WI38 (cell line): ENCODE data around the gene RNF220.

Source experiments
- H3K4me3 ChIP-seq: 2 replicates; pipeline ENCODE4 v1.5.1; 2011; ENCODE audit warnings: low read depth, mild to moderate bottlenecking, control low read depth, low read length
- TF ChIP-seq, protein P1 (sequence below): IDR thresholded peaks from 2 replicates; pipeline ENCODE4 v1.5.1; 2012; ENCODE audit warnings: low read depth, mild to moderate bottlenecking, control low read depth, low read length

Gene RNF220

DNA sequence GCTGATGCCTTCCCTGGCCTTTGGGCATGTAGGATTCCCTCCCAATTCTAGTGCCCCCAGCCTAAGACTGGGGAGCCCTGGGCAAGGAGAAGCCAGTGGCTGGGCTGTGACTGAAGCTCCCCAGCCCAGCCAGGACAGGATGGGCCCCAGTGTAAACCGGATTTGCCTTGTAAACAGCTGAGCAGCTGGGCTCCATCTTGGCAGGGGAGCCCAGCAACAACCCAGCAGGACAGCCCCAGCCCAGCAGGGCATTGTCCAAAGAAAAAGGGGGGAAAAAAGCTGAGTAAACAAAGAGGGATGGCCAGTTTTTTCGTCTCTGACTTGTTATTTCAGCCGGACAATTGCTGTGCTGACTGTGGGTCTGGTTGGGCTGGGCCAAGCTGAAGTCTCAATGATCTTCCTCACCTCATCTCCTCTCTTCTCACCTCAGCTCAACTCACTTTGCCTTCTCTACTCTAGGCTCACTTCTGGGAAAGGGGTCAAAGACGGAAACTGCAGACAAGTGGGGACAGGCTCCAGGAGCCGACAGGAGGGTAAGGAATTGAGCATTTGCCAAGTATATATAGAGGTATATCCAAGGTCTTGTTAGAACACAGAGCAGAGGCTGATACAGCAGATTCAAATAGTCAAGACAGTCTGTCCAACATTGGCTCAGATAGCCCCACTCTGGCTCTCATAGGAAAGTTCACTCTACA is 171.5 kb downstream of the RNF220 start:
- H3K4me3 ChIP-seq = no peak overlapping the region
- TF ChIP-seq, protein P1, sequence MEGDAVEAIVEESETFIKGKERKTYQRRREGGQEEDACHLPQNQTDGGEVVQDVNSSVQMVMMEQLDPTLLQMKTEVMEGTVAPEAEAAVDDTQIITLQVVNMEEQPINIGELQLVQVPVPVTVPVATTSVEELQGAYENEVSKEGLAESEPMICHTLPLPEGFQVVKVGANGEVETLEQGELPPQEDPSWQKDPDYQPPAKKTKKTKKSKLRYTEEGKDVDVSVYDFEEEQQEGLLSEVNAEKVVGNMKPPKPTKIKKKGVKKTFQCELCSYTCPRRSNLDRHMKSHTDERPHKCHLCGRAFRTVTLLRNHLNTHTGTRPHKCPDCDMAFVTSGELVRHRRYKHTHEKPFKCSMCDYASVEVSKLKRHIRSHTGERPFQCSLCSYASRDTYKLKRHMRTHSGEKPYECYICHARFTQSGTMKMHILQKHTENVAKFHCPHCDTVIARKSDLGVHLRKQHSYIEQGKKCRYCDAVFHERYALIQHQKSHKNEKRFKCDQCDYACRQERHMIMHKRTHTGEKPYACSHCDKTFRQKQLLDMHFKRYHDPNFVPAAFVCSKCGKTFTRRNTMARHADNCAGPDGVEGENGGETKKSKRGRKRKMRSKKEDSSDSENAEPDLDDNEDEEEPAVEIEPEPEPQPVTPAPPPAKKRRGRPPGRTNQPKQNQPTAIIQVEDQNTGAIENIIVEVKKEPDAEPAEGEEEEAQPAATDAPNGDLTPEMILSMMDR = no peak

DNA sequence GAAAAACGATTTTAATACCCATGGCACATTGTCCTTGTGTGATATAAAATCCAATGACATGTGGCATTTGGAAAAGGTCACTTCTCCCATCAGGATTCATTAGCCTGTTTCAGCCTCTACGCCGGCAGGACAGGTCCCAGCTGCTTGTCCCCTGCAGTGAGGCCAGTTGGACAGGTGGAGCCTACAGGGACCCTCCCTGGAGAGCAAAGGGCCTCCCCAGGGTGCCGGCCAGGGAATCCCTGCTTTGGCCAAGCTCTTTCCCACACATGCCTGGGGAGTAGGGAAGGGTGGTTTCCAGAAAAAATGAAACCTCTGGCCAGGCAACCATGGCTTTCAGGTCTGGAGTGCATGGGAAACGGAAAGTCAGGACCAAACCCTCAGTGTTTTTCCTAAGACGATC is 176.2 kb downstream of the RNF220 start:
- TF ChIP-seq, protein P1 = no peak
- no peak overlapping the region for H3K4me3 ChIP-seq

DNA sequence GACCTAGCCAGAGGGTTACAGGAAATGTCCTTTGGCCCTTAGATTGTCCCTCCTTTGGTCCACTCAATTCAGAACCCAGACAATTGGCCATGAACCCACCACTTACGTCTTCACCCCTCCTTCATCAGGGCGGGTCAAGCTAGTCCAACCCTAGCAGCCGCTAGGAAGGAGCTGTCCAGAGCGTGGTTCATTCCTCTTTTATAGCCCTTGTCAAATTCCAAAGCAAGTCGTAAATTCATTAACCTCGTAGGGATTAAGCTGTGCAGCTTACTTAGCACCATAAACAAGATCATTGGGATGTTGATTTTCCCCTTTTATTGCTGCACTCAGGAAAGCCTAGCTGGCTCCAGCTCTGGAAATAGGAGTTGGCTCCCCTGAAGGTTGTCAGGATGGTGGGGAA is 179.1 kb downstream of the RNF220 start:
- TF ChIP-seq, protein P1 = no peak
- H3K4me3 ChIP-seq = no peak overlapping the region

DNA sequence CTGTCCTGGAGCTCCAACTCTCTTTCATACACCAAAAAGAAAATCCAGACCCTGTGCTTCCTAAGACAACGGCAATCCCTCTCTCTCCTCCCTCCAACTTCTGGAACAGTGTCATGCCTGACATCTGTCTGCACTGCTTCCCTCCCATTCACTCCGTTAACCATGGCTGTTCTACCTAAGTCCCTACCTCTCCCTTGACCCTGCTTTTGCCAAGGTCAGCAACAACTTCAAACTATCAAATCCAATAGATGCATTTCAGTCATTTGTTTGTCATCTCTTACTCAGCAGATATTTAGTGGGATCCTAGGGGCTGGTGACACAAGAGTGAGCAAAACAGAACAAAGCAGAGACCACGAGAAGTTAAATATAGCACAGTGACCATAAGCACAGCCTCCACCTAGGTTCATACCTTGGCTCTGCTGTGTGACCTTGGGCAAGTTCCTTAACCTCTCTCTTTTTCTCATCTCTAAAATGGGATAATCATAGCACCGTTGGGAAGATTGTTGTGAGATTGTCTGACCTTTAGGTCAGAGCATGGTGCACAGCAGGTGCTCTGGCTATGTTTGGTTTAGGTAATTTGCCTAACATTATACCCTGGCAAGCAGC is 180.4 kb downstream of the RNF220 start:
- TF ChIP-seq, protein P1 = no peak
- H3K4me3 ChIP-seq = no peak overlapping the region

DNA sequence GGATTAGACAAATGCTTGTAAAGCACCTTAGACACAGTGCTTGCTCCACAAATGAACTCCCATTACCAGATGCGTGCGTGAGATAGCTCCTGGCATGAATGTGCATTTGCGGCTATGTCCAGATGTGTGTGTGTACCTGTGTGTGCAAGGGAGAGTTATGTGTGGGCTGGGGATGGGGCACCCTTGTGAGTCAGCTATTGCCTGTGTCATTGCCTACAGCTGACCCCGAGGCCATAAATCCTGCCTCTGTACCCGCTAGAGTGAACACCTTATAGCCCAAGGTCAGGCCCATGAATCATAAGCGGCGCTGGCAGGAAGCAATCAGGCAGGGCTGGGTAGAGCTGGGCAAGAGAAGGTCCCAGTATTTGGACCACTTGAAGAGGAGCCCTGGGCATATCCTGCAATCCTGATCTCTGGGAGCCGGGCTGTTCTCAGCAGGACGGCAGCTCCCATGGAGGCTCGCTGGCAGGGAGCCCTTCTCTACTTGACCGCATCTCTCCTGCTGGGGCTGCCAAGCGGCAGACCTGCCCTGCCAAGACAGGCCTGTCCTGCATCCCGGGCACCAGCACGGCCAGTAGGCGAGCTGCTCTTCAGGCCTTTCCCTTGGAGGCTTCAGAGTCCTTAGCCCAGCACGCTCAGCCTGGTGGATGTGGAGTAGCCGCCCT is 182.9 kb downstream of the RNF220 start:
- no peak overlapping the region for H3K4me3 ChIP-seq
- TF ChIP-seq, protein P1 = no peak

DNA sequence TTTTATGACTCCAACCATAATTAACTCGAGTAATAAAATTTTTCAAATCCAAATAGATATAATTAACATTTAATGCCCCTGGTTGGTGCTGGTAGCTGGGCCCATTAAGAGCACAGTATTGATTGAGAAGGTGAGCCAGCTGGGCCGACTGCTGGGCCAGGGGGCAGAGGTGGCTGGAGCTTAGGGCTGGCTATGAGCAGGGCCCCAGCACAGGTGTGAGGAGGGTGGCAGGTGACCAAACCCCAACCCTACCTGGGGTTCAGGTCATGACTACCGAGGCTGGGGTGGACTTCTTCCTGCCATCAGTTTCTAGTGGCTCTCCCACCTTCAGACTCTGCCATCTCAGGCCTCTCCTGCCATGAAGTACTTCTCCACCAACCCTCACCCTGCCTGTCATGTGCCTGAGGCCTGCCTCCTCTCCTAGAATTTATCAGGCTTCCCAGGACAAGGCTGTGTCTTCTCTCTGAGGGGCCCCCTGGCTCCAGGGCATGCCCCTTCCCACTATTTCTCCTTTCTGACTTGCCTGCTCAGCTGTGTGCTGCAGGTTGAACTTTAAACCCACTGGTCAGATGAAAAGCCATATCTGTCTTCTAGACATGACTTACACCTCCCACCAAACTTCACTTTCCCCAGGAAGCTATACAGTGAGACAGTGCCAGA is 183.6 kb downstream of the RNF220 start:
- no peak overlapping the region for H3K4me3 ChIP-seq

More for the DNA sequence above, 183.6 kb downstream of the RNF220 start:
- TF ChIP-seq, protein P1 = no peak
